ENCODE measurements around the gene TRIO.

Gene TRIO

DNA sequence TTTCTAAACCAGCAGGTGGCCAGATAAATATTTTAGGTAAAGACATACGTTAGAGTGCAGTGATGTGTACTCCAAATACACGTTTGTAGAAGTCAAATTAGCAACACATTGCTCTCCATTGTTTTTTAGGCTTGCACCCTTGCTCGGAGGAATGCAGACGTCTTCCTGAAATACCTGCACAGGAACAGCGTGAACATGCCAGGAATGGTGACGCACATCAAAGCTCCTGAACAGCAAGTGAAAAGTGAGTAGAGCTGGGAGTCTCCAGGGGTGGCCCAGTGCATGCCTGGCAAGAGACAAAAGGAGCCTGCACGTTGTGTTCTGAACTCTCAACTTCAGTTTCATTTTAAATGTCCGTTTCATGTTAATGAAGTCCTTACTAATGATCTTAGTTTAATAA is 231.0 kb downstream of the TRIO start:
- no peak overlapping the region for H3K4me3 ChIP-seq (ENCODE audit: low read depth, low read length)
- in situ Hi-C loops (cut with HindIII; ENCODE audit: low sequenced_read_pairs), result loop anchor here (25.0 kb wide), 1 partner anchor 387 kb away; no protein-coding TSS in a partner anchor
- peak; percentile 26 for DNase-seq (ENCODE audit: low read depth)
- TF ChIP-seq, protein P1, sequence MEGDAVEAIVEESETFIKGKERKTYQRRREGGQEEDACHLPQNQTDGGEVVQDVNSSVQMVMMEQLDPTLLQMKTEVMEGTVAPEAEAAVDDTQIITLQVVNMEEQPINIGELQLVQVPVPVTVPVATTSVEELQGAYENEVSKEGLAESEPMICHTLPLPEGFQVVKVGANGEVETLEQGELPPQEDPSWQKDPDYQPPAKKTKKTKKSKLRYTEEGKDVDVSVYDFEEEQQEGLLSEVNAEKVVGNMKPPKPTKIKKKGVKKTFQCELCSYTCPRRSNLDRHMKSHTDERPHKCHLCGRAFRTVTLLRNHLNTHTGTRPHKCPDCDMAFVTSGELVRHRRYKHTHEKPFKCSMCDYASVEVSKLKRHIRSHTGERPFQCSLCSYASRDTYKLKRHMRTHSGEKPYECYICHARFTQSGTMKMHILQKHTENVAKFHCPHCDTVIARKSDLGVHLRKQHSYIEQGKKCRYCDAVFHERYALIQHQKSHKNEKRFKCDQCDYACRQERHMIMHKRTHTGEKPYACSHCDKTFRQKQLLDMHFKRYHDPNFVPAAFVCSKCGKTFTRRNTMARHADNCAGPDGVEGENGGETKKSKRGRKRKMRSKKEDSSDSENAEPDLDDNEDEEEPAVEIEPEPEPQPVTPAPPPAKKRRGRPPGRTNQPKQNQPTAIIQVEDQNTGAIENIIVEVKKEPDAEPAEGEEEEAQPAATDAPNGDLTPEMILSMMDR (IDR thresholded peaks at IDR 0.05; ENCODE audit: low read depth, low read length, missing control alignments), result no peak

DNA sequence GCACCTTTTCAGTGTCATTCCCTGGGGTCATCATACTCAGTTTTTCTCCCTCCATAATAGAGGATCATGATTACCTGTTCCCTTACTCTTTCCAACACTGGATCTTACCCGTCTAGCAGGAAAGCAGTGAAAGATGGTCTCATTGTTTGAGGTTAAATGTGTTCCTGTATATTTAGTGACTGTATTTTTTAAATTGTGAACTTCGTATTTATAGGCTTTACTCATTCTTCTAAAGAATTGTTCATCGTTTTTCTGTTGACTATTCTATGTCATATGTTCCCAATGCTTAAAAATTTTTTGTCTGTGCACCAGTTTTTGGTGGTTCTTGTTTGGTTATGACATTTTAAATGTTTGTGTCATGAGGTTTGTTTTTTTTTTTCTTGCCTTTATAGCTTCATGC is 233.6 kb downstream of the TRIO start:
- TF ChIP-seq, protein P1 (IDR thresholded peaks at IDR 0.05; ENCODE audit: low read depth, low read length, missing control alignments), result no peak
- in situ Hi-C loops (cut with HindIII; ENCODE audit: low sequenced_read_pairs), result loop anchor here (25.0 kb wide), 1 partner anchor 261 kb away; no protein-coding TSS in a partner anchor
- H3K4me3 ChIP-seq (ENCODE audit: low read depth, low read length), result no peak overlapping the region

DNA sequence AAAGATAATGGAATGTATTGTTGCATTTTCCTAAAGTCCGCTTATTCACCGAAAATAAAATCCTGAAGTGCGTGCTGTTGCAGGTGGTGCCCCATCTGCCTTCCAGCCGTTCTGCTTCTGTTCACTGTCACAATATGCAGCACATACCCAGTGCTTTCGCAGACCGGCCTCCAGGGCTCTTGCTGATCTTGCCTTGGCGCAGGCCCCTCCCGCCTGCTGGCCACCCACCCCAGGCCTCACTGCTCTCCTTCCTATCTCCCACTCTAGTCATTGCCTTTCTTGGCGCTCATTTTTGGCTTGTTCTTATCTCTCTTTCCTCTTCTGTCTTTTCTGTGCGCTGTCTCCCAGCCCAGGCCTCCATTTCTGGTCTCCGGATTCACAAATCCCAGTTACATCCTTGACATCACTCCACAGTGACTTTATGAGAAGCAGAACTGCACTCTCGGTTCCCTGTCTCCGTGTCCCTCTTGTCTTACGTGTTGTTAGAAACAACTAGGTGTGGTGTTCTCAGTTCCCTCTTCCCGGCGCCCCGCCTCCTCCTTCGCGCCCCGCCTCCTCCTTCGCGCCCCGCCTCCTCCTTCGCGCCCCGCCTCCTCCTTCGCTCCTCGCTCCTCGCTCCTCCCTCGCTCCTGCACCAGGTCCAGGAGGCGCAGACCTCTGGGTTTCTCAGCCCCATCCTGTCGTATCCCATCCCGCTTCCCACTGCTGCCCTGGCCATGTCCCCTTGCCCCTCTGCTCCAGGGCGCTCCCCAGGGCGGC is 236.8 kb downstream of the TRIO start:
- in situ Hi-C loops (cut with HindIII; ENCODE audit: low sequenced_read_pairs), result loop anchor here (25.0 kb wide), 1 partner anchor 257 kb away; no protein-coding TSS in a partner anchor
- no peak for DNase-seq (ENCODE audit: low read depth)
- TF ChIP-seq, protein P1 (IDR thresholded peaks at IDR 0.05; ENCODE audit: low read depth, low read length, missing control alignments), result no peak
- no peak overlapping the region for H3K4me3 ChIP-seq (ENCODE audit: low read depth, low read length)

More for the DNA sequence above, 233.6 kb downstream of the TRIO start:
- DNase-seq (ENCODE audit: low read depth), result no peak

DNA sequence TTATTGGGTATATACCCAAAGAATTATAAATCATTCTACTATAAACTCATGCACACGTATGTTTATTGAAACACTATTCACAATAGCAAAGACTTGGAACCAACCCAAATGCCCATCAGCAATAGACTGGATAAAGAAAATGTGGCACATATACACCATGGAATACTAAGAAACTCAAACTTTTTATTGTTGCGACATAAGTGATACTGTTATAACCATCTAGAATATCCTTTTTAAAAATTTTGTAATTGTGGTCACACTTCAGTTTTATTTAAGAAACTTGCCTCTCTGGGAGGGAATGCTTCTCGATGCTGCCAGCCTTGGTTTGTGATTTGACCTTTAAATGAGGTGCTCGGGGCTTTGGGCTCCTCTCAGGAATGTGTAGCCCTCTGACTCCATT is 237.6 kb downstream of the TRIO start:
- DNase-seq (ENCODE audit: low read depth), result no peak
- TF ChIP-seq, protein P1 (IDR thresholded peaks at IDR 0.05; ENCODE audit: low read depth, low read length, missing control alignments), result no peak
- in situ Hi-C loops (cut with HindIII; ENCODE audit: low sequenced_read_pairs), result loop anchor here (25.0 kb wide), 1 partner anchor 257 kb away; no protein-coding TSS in a partner anchor
- no peak overlapping the region for H3K4me3 ChIP-seq (ENCODE audit: low read depth, low read length)

DNA sequence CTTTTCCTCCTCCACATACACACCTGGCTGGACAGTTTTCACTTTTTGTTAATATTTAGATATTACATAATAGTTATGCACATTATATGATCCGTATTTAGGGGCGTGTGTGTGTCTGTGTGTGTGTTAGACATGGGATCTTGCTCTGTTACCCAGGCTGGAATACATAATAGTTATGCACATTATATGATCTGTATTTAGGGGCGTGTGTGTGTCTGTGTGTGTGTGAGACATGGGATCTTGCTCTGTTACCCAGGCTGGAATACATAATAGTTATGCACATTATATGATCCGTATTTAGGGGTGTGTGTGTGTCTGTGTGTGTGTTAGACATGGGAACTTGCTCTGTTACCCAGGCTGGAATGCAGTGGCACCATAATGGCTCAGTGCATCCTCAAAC is 239.5 kb downstream of the TRIO start:
- TF ChIP-seq, protein P1 (IDR thresholded peaks at IDR 0.05; ENCODE audit: low read depth, low read length, missing control alignments), result no peak
- in situ Hi-C loops (cut with HindIII; ENCODE audit: low sequenced_read_pairs), result loop anchor here (25.0 kb wide), 1 partner anchor 255 kb away; no protein-coding TSS in a partner anchor
- no peak overlapping the region for H3K4me3 ChIP-seq (ENCODE audit: low read depth, low read length)

DNA sequence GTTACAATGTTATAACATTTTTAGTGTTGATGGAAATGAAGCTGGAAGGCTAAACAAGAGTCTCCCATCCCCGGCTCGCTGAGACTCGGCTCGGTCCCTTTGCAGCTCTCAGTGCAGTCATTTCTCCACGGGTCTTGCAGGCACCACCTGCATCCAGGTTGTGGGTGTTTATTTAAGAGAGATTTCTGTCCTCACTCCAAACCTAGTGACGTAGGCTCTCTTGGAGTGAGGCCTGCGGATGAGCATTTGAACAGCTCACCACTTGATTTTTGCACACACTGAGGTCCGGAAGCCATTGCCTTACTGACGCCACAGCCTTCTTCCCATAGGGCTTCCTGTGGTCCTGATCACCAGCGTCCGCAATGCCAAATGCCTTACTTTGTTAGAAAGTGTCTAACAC is 240.8 kb downstream of the TRIO start:
- DNase-seq (ENCODE audit: low read depth), result no peak
- in situ Hi-C loops (cut with HindIII; ENCODE audit: low sequenced_read_pairs), result loop anchor here (25.0 kb wide), 1 partner anchor 253 kb away; no protein-coding TSS in a partner anchor
- no peak overlapping the region for H3K4me3 ChIP-seq (ENCODE audit: low read depth, low read length)
- TF ChIP-seq, protein P1 (IDR thresholded peaks at IDR 0.05; ENCODE audit: low read depth, low read length, missing control alignments), result no peak

More for the DNA sequence above, 239.5 kb downstream of the TRIO start:
- no peak for DNase-seq (ENCODE audit: low read depth)

Data from astrocyte of the cerebellum (primary cell).